ENCODE results near the gene HERPUD1. TPM values are rescaled to one million over a fixed set of nuclear protein-coding genes. Genes with fewer than 3 reads are reported as not detected.

HERPUD1 gene
- total and polyA plus RNA-seq, 2 of the 13 experiments (the other 11 are each of a cell fraction or from before 2014, with no cell fraction given) = 96.2 to 323 TPM

DNA sequence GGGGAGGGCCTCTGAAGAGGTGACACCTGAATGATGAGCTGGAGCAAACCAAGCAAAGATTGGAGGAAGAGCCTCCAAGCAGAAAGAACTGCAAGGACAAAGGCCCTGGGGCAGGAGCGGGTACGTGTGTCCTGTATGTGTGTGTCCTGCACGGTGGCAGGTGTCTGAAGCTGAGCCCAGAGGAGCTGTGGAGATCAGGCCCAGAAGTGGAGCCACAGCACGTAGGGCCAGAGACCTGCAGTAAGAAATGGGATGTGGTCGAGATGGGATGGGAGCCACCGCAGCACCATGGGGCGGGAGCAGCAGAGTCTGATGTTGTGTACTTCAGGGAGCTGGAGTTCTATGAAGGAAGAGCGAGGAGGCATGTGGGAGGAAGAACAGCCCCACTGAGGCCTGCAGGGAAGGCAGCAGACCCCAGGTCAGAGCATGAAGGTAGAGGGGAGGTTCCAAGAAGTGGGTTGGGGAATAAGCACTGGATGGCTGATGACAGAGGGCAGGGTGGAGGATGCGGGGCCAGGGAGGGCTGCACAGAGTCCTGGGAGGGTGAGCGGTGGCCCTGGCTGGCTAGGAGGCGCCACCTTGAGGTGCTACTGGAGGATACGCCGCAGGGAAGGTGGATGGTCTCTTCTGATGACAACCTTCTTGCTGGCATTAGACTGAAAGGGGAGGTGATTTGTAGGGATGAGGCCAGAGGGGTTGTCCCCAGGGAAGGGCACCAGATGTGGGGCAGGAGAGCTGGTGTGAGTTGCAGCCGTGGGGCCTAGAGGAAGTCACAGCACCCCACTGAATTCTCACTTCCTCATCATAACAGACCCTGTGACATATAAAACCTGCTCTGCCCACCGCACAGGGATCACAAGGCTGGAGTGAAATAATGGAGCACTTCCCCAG, 19.2 kb downstream of the HERPUD1 start (continued):
- TF ChIP-seq, protein P1, sequence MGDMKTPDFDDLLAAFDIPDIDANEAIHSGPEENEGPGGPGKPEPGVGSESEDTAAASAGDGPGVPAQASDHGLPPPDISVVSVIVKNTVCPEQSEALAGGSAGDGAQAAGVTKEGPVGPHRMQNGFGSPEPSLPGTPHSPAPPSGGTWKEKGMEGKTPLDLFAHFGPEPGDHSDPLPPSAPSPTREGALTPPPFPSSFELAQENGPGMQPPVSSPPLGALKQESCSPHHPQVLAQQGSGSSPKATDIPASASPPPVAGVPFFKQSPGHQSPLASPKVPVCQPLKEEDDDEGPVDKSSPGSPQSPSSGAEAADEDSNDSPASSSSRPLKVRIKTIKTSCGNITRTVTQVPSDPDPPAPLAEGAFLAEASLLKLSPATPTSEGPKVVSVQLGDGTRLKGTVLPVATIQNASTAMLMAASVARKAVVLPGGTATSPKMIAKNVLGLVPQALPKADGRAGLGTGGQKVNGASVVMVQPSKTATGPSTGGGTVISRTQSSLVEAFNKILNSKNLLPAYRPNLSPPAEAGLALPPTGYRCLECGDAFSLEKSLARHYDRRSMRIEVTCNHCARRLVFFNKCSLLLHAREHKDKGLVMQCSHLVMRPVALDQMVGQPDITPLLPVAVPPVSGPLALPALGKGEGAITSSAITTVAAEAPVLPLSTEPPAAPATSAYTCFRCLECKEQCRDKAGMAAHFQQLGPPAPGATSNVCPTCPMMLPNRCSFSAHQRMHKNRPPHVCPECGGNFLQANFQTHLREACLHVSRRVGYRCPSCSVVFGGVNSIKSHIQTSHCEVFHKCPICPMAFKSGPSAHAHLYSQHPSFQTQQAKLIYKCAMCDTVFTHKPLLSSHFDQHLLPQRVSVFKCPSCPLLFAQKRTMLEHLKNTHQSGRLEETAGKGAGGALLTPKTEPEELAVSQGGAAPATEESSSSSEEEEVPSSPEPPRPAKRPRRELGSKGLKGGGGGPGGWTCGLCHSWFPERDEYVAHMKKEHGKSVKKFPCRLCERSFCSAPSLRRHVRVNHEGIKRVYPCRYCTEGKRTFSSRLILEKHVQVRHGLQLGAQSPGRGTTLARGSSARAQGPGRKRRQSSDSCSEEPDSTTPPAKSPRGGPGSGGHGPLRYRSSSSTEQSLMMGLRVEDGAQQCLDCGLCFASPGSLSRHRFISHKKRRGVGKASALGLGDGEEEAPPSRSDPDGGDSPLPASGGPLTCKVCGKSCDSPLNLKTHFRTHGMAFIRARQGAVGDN (CRISPR knock-in tag; IDR thresholded peaks at IDR 0.05) = peak; percentile 66
- TF ChIP-seq ZNF484 (CRISPR knock-in tag; IDR thresholded peaks at IDR 0.05; ENCODE audit: borderline replicate concordance, low read depth) (no peak), RXRB (CRISPR knock-in tag; IDR thresholded peaks at IDR 0.05; ENCODE audit: borderline replicate concordance) (peak; percentile 64; the same call in 1 of the 2 replicates), ZNF607 (CRISPR knock-in tag; IDR thresholded peaks at IDR 0.05; ENCODE audit: borderline replicate concordance) (no peak), ZNF780A (CRISPR knock-in tag; IDR thresholded peaks at IDR 0.05) (no peak), HOXA5 (CRISPR knock-in tag; IDR thresholded peaks at IDR 0.05) (no peak), NFKBIZ (CRISPR knock-in tag; IDR thresholded peaks at IDR 0.05) (no peak)
- TF ChIP-seq, protein P2, sequence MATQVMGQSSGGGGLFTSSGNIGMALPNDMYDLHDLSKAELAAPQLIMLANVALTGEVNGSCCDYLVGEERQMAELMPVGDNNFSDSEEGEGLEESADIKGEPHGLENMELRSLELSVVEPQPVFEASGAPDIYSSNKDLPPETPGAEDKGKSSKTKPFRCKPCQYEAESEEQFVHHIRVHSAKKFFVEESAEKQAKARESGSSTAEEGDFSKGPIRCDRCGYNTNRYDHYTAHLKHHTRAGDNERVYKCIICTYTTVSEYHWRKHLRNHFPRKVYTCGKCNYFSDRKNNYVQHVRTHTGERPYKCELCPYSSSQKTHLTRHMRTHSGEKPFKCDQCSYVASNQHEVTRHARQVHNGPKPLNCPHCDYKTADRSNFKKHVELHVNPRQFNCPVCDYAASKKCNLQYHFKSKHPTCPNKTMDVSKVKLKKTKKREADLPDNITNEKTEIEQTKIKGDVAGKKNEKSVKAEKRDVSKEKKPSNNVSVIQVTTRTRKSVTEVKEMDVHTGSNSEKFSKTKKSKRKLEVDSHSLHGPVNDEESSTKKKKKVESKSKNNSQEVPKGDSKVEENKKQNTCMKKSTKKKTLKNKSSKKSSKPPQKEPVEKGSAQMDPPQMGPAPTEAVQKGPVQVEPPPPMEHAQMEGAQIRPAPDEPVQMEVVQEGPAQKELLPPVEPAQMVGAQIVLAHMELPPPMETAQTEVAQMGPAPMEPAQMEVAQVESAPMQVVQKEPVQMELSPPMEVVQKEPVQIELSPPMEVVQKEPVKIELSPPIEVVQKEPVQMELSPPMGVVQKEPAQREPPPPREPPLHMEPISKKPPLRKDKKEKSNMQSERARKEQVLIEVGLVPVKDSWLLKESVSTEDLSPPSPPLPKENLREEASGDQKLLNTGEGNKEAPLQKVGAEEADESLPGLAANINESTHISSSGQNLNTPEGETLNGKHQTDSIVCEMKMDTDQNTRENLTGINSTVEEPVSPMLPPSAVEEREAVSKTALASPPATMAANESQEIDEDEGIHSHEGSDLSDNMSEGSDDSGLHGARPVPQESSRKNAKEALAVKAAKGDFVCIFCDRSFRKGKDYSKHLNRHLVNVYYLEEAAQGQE (IDR thresholded peaks at IDR 0.05; ENCODE audit: borderline replicate concordance in 1 of 2, low read depth in 1 of 2, low read length in 2 of 2) = no peak
- TF ChIP-seq, protein P3, sequence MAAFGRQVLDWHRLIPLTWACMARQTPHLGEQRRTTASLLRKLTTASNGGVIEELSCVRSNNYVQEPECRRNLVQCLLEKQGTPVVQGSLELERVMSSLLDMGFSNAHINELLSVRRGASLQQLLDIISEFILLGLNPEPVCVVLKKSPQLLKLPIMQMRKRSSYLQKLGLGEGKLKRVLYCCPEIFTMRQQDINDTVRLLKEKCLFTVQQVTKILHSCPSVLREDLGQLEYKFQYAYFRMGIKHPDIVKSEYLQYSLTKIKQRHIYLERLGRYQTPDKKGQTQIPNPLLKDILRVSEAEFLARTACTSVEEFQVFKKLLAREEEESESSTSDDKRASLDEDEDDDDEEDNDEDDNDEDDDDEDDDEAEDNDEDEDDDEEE (CRISPR knock-in tag; IDR thresholded peaks at IDR 0.05) = no peak
- TF ChIP-seq, protein P4, sequence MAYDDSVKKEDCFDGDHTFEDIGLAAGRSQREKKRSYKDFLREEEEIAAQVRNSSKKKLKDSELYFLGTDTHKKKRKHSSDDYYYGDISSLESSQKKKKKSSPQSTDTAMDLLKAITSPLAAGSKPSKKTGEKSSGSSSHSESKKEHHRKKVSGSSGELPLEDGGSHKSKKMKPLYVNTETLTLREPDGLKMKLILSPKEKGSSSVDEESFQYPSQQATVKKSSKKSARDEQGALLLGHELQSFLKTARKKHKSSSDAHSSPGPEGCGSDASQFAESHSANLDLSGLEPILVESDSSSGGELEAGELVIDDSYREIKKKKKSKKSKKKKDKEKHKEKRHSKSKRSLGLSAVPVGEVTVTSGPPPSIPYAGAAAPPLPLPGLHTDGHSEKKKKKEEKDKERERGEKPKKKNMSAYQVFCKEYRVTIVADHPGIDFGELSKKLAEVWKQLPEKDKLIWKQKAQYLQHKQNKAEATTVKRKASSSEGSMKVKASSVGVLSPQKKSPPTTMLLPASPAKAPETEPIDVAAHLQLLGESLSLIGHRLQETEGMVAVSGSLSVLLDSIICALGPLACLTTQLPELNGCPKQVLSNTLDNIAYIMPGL (CRISPR knock-in tag; IDR thresholded peaks at IDR 0.05; ENCODE audit: borderline replicate concordance in 1 of 2, low read depth in 1 of 2) = peak in 1 of 2 experiments; percentile 59; a peak in 1 of 4 replicates
- TF ChIP-seq, protein P5, sequence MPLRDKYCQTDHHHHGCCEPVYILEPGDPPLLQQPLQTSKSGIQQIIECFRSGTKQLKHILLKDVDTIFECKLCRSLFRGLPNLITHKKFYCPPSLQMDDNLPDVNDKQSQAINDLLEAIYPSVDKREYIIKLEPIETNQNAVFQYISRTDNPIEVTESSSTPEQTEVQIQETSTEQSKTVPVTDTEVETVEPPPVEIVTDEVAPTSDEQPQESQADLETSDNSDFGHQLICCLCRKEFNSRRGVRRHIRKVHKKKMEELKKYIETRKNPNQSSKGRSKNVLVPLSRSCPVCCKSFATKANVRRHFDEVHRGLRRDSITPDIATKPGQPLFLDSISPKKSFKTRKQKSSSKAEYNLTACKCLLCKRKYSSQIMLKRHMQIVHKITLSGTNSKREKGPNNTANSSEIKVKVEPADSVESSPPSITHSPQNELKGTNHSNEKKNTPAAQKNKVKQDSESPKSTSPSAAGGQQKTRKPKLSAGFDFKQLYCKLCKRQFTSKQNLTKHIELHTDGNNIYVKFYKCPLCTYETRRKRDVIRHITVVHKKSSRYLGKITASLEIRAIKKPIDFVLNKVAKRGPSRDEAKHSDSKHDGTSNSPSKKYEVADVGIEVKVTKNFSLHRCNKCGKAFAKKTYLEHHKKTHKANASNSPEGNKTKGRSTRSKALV (CRISPR knock-in tag; IDR thresholded peaks at IDR 0.05) = no peak
- TF ChIP-seq, protein P6, sequence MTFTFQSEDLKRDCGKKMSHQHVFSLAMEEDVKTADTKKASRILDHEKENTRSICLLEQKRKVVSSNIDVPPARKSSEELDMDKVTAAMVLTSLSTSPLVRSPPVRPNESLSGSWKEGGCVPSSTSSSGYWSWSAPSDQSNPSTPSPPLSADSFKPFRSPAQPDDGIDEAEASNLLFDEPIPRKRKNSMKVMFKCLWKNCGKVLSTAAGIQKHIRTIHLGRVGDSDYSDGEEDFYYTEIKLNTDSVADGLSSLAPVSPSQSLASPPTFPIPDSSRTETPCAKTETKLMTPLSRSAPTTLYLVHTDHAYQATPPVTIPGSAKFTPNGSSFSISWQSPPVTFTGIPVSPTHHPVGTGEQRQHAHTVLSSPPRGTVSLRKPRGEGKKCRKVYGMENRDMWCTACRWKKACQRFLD (CRISPR knock-in tag; IDR thresholded peaks at IDR 0.05; ENCODE audit: borderline replicate concordance) = no peak
